Effector memory CD8-positive, alpha-beta T cell (primary cell): ENCODE results near the gene SLC12A4.
"Not testable (repeated sequence)": the region's sequence is repeated elsewhere in the genome, so short reads cannot be mapped to it uniquely, and the experiment has no call there.

Experiments
- ATAC-seq: fragments of 150-1000 bp; cut with Tn5 transposase; replicated peaks from 2 replicates; pipeline ENCODE4 v1.10.0; 2021; ENCODE audit warnings: mild to moderate bottlenecking, moderate library complexity
- DNase-seq, 3 experiments: peaks; one replicate each; pipeline ENCODE4 v3.0.0; 2021
- H3K27ac Mint-ChIP-seq, 2 donors: one replicate each; pipeline ENCODE4 v1.8.0; 2022; ENCODE audit warnings: mild to moderate bottlenecking in 2 of 2, mixed read lengths in 2 of 2, moderate library complexity in 2 of 2
- H3K27me3 Mint-ChIP-seq, 2 donors: one replicate each; pipeline ENCODE4 v1.8.0; 2022; ENCODE audit warnings: mixed read lengths in 2 of 2
- H3K36me3 Mint-ChIP-seq: one replicate; pipeline ENCODE4 v1.8.0; 2022; ENCODE audit warnings: mild to moderate bottlenecking, moderate library complexity, mixed read lengths; ENCODE audit not compliant: insufficient read depth
- H3K4me1 Mint-ChIP-seq, 2 donors: one replicate each; pipeline ENCODE4 v1.8.0; 2022; ENCODE audit warnings: low read depth in 2 of 2, mixed read lengths in 2 of 2
- H3K4me3 Mint-ChIP-seq, 2 donors: one replicate each; pipeline ENCODE4 v1.8.0; 2022; ENCODE audit warnings: mild to moderate bottlenecking in 2 of 2, mixed read lengths in 2 of 2, moderate library complexity in 2 of 2
- H3K9me3 Mint-ChIP-seq, 2 donors: one replicate each; pipeline ENCODE4 v1.8.0; 2022; ENCODE audit warnings: mixed read lengths in 2 of 2

SLC12A4 gene

GRCh38 chr16:67996666-67997065 is 28.2 kb upstream of the SLC12A4 start:
- H3K27ac Mint-ChIP-seq, result no peak overlapping the region
- ATAC-seq (no peak), DNase-seq (no peak)
- H3K9me3 Mint-ChIP-seq, result no peaks in the 10 kb centered on the region
- H3K4me1 Mint-ChIP-seq, result peaks cover 35 to 40% of the 10 kb centered on the region in 2 donors
- H3K4me3 Mint-ChIP-seq, result no peak overlapping the region
- H3K36me3 Mint-ChIP-seq, result peaks cover 8% of the 10 kb centered on the region
- no peaks in the 10 kb centered on the region for H3K27me3 Mint-ChIP-seq

GRCh38 chr16:67995423-67995822 is 27.0 kb upstream of the SLC12A4 start:
- no peaks in the 10 kb centered on the region for H3K27me3 Mint-ChIP-seq
- H3K4me3 Mint-ChIP-seq, result no peak overlapping the region
- peak overlapping the region; percentile 72 to 78 for H3K27ac Mint-ChIP-seq
- no peaks in the 10 kb centered on the region for H3K9me3 Mint-ChIP-seq
- peaks cover 32% of the 10 kb centered on the region in 2 donors for H3K4me1 Mint-ChIP-seq
- H3K36me3 Mint-ChIP-seq, result peaks cover 13% of the 10 kb centered on the region
- ATAC-seq, result no peak
- no peak for DNase-seq

DNA sequence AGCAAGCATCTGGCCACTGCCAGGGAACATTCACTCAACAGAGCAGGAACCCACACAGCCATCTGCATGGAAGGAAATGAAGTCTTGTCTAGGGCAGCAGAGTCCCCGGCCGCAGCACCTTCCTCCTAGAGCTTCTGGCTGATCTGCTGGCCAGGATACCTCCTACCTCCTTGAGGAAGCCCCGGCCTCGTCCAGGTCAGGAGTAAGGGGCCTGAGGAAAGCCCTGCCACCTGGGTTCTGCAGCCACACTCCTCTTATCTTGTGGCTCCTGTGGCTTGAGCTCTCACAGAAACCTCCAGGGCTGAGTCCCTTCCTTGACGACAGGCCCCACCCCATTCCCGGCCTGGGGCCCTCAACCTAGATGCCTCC is 25.6 kb upstream of the SLC12A4 start:
- peak overlapping the region; percentile 93 to 95 for H3K27ac Mint-ChIP-seq
- not testable (repeated sequence) for DNase-seq, H3K9me3 Mint-ChIP-seq, H3K27me3 Mint-ChIP-seq, ATAC-seq
- H3K36me3 Mint-ChIP-seq, result peaks cover 13% of the 10 kb centered on the region
- H3K4me3 Mint-ChIP-seq, result peak overlapping the region; percentile 82 to 83
- peaks cover 18% of the 10 kb centered on the region in 2 donors for H3K4me1 Mint-ChIP-seq

GRCh38 chr16:67993207-67994039 is 25.0 kb upstream of the SLC12A4 start:
- H3K36me3 Mint-ChIP-seq, result peaks cover 13% of the 10 kb centered on the region
- H3K27me3 Mint-ChIP-seq, result no peaks in the 10 kb centered on the region
- H3K4me1 Mint-ChIP-seq, result peaks cover 14 to 15% of the 10 kb centered on the region in 2 donors
- no peaks in the 10 kb centered on the region for H3K9me3 Mint-ChIP-seq
- peak overlapping the region; percentile 82 to 83 for H3K4me3 Mint-ChIP-seq
- ATAC-seq (peak; percentile 90), DNase-seq (peak; percentile 79 to 83 (median 80))
- H3K27ac Mint-ChIP-seq, result peak overlapping the region; percentile 93 to 95

DNA sequence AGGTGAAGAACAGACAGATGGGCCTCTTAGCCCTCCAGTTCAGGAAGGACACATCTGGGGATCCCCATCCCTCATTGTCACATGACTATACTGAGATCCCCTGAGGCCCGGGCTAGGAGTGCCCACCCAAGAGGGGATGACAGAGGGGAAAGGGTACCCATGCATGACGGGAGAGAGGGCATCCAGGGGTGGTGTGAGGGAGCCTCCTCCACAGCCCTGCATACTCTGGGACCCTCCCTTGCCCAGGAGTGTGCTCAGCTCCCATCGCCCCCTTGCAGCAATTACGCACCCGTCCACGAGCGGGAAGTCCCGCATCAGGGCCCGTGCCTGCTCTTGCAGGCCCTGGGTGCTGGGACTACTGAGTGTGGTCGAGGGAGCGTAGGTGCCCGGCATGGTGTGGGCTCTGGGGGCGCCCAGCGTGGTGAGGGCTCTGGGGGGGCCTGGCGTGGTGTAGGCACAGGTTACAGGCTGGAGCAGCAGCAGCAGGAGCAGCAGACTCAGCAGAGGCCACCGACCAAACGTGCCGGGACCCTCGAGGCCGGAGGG is 24.3 kb upstream of the SLC12A4 start:
- ATAC-seq (no peak), DNase-seq (no peak)
- Mint-ChIP-seq H3K4me3 (peak overlapping the region; percentile 82 to 83), H3K9me3 (no peaks in the 10 kb centered on the region), H3K36me3 (peaks cover 13% of the 10 kb centered on the region), H3K4me1 (peaks cover 15 to 18% of the 10 kb centered on the region in 2 donors), H3K27me3 (no peaks in the 10 kb centered on the region), H3K27ac (peak overlapping the region; percentile 93 to 95)

DNA sequence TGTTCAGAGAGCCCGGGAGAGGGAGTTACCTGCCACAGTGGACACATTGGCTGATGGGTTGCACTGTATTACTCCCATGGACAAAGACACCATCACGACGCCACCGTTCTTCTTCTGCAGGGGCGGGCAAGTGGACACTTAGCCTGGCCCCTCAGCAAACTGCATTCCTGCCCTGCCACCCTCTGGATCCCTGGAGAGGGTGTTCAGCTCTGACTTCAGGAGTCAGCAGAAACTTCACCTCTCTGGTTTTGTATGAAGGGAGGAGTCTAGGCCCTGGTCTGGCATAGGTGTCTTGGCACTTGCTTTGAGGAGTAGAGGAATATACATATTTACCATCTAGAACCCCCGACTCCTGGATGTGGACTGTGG is 21.6 kb upstream of the SLC12A4 start:
- Mint-ChIP-seq H3K9me3 (no peaks in the 10 kb centered on the region), H3K27ac (peak overlapping the region in 1 of 2 donors; percentile 50), H3K4me3 (no peak overlapping the region), H3K27me3 (no peaks in the 10 kb centered on the region), H3K36me3 (peaks cover 10% of the 10 kb centered on the region), H3K4me1 (peaks cover 16 to 17% of the 10 kb centered on the region in 2 donors)
- DNase-seq, result no peak
- no peak for ATAC-seq

- ATAC-seq, result no peak
- H3K4me1 Mint-ChIP-seq, result peaks cover 18 to 20% of the 10 kb centered on the region in 2 donors
Measured at GRCh38 chr16:67989322-67990017, 21.0 kb upstream of the SLC12A4 start.

DNA sequence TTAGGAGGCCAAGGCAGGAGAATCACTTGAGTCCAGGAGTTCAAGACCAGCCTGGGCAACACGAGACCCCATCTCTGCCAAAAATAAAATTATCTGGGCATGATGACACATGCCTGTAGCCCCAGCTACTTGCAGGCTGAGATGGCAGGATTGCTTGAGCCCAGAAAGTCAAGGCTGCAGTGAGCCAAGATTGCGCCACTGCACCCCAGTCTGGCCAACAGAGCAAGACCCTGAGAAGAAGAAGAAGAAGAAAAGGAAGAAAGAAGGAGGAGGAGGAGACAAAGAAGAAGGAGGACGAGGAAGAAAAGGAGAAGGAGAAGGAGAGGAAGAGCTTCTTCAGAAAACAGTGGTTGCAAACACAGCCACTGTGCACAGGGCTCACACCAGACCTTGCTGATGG is 20.2 kb upstream of the SLC12A4 start:
- H3K4me3 Mint-ChIP-seq, result no peak overlapping the region
- DNase-seq, result no peak
- peaks cover 14 to 19% of the 10 kb centered on the region in 2 donors for H3K4me1 Mint-ChIP-seq
- H3K9me3 Mint-ChIP-seq, result no peaks in the 10 kb centered on the region
- H3K27ac Mint-ChIP-seq, result peak overlapping the region; percentile 32 to 72
- H3K27me3 Mint-ChIP-seq, result no peaks in the 10 kb centered on the region
- ATAC-seq, result no peak
- peaks cover 7% of the 10 kb centered on the region for H3K36me3 Mint-ChIP-seq

More at GRCh38 chr16:67989322-67990017, 21.0 kb upstream of the SLC12A4 start:
- H3K36me3 Mint-ChIP-seq, result peaks cover 10% of the 10 kb centered on the region
- H3K27ac Mint-ChIP-seq, result peak overlapping the region in 1 of 2 donors; percentile 50
- no peak for DNase-seq
- H3K27me3 Mint-ChIP-seq, result no peaks in the 10 kb centered on the region
- H3K4me3 Mint-ChIP-seq, result no peak overlapping the region
- H3K9me3 Mint-ChIP-seq, result no peaks in the 10 kb centered on the region

DNA sequence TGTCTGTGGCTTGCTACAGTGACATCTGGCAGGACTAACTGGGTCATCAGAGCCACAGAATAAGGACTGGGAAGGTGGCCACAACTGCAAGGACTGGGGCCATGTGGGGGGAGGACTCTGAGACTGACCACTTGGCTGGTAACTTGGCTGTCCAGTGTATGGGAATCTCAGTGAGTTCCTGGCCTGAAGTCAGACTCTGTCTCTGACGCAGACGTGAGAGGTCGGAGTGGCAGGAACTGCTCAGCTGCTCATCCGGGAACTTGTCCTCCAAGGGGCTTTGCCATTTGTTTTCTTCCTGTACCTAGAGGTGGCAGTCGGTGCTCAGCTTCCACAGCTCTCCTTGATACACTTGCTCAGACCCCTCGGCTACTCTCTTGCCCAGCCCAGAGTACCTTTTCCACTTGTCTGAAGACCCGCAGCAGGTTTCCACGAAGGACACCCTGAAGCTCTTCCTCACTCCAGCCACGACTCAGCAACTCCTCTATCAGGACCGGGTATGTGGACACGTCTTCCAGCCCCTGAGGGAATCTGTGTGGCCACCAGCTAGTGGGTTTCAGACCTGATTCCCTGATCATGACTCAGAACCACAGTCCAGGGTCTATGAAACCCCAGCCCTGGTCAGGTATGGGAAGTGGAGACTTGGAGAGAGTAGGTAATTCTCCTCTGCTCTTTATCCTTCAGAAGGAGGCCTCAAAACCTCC is 19.2 kb upstream of the SLC12A4 start:
- H3K9me3 Mint-ChIP-seq, result no peaks in the 10 kb centered on the region
- ATAC-seq (no peak), DNase-seq (no peak)
- peaks cover 14 to 15% of the 10 kb centered on the region in 2 donors for H3K4me1 Mint-ChIP-seq
- no peaks in the 10 kb centered on the region for H3K27me3 Mint-ChIP-seq
- no peak overlapping the region for H3K4me3 Mint-ChIP-seq
- H3K36me3 Mint-ChIP-seq, result peaks cover 5% of the 10 kb centered on the region
- peak overlapping the region; percentile 59 to 72 for H3K27ac Mint-ChIP-seq

DNA sequence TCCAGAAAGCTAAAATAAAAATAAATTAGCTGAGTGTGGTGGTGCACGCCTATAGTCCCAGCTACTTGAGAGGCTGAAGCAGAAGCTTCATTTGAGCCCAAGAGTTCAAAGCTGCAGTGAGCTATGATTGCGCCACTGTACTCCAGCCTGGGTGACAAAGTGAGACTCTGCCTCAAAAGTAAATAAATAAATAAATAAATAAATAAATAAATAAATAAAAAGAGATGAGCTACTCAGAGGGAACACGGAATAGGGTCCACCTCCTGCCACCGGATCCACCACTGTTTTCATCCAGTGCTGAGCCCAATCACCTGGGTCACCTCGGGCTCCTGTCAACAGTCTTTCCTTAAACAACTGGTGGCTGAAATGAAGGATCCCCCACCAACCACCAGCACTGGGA is 18.5 kb upstream of the SLC12A4 start:
- Mint-ChIP-seq H3K27me3 (no peaks in the 10 kb centered on the region), H3K4me1 (peaks cover 11% of the 10 kb centered on the region in 2 donors), H3K27ac (peak overlapping the region in 1 of 2 donors; percentile 5), H3K36me3 (peaks cover 5% of the 10 kb centered on the region), H3K4me3 (no peak overlapping the region), H3K9me3 (no peaks in the 10 kb centered on the region)
- DNase-seq (no peak), ATAC-seq (no peak)

- no peaks in the 10 kb centered on the region for H3K36me3 Mint-ChIP-seq
- no peak for ATAC-seq
- no peak for DNase-seq
- H3K4me3 Mint-ChIP-seq, result no peak overlapping the region
- H3K27ac Mint-ChIP-seq, result peak overlapping the region in 1 of 2 donors; percentile 54
- peaks cover 6 to 11% of the 10 kb centered on the region in 2 donors for H3K4me1 Mint-ChIP-seq
- no peaks in the 10 kb centered on the region for H3K9me3 Mint-ChIP-seq
- no peaks in the 10 kb centered on the region for H3K27me3 Mint-ChIP-seq
Measured at GRCh38 chr16:67982011-67982696, 13.7 kb upstream of the SLC12A4 start.

DNA sequence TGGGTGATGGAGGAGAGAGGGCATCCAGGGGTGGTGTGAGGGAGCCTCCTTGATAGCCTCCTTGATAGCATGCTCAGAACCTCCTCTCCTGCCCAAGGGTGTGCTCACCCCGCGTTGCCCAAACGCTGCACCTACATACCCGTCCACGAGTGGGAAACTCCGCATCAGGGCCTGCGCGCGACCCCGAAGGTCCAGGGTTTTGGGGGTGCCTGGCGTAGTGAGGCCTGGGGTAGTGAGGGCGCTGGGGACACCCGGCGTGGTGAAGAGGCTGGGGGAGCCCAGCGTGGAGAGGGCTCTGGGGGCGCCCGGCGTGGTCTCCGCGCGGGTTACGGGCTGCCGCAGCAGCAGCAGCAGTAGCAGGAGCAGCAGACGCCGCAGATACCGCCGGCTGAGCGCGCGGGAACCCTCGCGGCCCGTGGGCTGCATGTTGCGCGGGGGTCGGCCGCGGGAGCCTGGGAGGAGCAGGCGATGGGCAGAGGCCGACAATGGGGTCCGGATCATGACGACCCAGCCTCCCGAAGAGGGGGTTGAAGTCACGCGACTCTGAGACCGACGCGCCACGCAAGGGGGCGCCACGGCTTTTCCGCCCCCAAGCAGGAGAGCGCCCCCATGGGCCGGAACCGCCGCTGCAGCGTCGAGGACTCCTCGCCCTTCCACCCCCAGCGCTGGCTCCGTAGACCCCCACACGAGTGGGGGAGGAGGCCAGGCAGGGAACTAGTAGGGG is 11.7 kb upstream of the SLC12A4 start, which contains the start of gene DPEP3:
Gene DPEP3, minus strand, starts transcription at position 545 of the 724 bp plus-strand sequence. Its CDS starts 119 bp downstream, at position 426.
- H3K9me3 Mint-ChIP-seq, result no peaks in the 10 kb centered on the region
- H3K27ac Mint-ChIP-seq, result no peak within 1 kb of the TSS
- peaks cover 8 to 11% of the 10 kb centered on the region in 2 donors for H3K4me1 Mint-ChIP-seq
- DNase-seq (no peak), ATAC-seq (no peak)
- no peak within 1 kb of the TSS for H3K4me3 Mint-ChIP-seq
- H3K27me3 Mint-ChIP-seq, result peaks cover 0 to 8% of the 10 kb centered on the region in 2 donors
- H3K36me3 Mint-ChIP-seq, result no peaks in the 10 kb centered on the region
